Keratinocyte (primary cell): ENCODE data around the gene P2RX3.

Experiments used
- EZH2 ChIP-seq: IDR thresholded peaks from one replicate; pipeline ENCODE4 v1.6.1; 2012; ENCODE audit warnings: inconsistent platforms, mild to moderate bottlenecking, low read length, moderate library complexity
- TF ChIP-seq, protein P1 (sequence below), 3 experiments: IDR thresholded peaks in 1 of 3; conservative IDR thresholded peaks in 1 of 3; optimal IDR thresholded peaks in 1 of 3; 2 replicates in 2 of 3; 3 replicates in 1 of 3; pipeline versions ENCODE3 to v1.5.1; 2011; ENCODE audit warnings: low read length in 3 of 3, mild to moderate bottlenecking in 3 of 3, moderate library complexity in 2 of 3, control low read depth in 1 of 3, inconsistent platforms in 1 of 3; ENCODE audit not compliant: insufficient read depth in 2 of 3; ENCODE audit errors: extremely low read depth in 1 of 3

DNA sequence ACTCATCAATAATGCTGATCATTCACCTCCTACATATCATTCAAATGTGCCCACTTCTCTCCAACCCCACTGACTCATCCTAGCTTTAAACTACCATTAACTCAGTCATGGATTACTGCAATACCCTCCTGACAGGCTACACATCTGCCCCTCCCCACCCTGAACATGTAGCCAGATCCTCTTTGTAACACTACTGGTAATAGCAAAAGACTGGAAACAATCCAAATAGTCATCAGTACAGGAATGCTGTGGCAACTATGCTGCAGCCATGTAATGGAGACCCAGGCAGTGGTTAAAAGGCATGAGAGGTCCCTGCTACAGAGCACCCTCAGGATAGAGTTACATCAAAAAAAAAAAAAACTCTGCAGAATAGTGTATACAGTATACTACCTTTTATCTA, 72.1 kb downstream of the P2RX3 start:
- TF ChIP-seq, protein P1, sequence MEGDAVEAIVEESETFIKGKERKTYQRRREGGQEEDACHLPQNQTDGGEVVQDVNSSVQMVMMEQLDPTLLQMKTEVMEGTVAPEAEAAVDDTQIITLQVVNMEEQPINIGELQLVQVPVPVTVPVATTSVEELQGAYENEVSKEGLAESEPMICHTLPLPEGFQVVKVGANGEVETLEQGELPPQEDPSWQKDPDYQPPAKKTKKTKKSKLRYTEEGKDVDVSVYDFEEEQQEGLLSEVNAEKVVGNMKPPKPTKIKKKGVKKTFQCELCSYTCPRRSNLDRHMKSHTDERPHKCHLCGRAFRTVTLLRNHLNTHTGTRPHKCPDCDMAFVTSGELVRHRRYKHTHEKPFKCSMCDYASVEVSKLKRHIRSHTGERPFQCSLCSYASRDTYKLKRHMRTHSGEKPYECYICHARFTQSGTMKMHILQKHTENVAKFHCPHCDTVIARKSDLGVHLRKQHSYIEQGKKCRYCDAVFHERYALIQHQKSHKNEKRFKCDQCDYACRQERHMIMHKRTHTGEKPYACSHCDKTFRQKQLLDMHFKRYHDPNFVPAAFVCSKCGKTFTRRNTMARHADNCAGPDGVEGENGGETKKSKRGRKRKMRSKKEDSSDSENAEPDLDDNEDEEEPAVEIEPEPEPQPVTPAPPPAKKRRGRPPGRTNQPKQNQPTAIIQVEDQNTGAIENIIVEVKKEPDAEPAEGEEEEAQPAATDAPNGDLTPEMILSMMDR (optimal IDR thresholded peaks at IDR 0.05 in 1 of 3, IDR thresholded peaks at IDR 0.05 in 1 of 3, conservative IDR thresholded peaks at IDR 0.05 in 1 of 3; ENCODE audit: extremely low read depth in 1 of 3, insufficient read depth in 2 of 3, low read length in 3 of 3): no peak
- TF ChIP-seq EZH2: no peak
